ENCODE data around the gene MGAT4A.

MGAT4A gene

GRCh38 chr2:98738304-98738703, 7.4 kb upstream of the MGAT4A start:
- H3K36me3 ChIP-seq (ENCODE audit: low read depth) = no peaks in the 10 kb centered on the region
- ATAC-seq (ENCODE audit: low read depth) = no peak

DNA sequence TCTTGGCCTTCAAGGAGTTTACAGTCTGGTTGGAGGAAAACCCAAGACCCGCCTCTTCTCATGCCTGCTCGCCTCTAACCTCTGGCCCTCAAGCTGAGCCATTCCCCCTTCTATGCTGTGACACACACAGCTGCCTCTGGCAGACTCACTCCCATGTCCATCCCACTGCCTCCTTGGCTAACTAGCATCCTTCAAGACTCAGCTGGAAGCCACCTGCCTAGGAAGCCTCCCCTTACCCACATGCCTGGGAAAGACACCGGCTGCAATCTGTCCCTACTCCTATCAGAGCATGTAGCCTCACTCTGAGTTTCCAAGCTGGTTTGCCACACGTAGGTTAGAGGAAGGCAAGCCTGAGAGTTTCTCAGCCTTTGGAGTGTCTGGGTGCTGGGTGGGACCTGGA, 6.9 kb upstream of the MGAT4A start:
- H3K27me3 ChIP-seq (ENCODE audit: insufficient read depth, poor library complexity, severe bottlenecking) = no peaks in the 10 kb centered on the region

More at GRCh38 chr2:98738304-98738703, 7.4 kb upstream of the MGAT4A start:
- Histone ChIP-seq H3K4me3 (ENCODE audit: severe bottlenecking) (no peak overlapping the region), H3K9me3 (ENCODE audit: severe bottlenecking) (no peaks in the 10 kb centered on the region), H3K27ac (ENCODE audit: poor library complexity, severe bottlenecking) (no peak overlapping the region), H3K27me3 (ENCODE audit: insufficient read depth, poor library complexity, severe bottlenecking) (no peaks in the 10 kb centered on the region), H3K4me1 (ENCODE audit: insufficient read depth, poor library complexity, severe bottlenecking) (peaks cover 8% of the 10 kb centered on the region)
- TF ChIP-seq, protein P1, sequence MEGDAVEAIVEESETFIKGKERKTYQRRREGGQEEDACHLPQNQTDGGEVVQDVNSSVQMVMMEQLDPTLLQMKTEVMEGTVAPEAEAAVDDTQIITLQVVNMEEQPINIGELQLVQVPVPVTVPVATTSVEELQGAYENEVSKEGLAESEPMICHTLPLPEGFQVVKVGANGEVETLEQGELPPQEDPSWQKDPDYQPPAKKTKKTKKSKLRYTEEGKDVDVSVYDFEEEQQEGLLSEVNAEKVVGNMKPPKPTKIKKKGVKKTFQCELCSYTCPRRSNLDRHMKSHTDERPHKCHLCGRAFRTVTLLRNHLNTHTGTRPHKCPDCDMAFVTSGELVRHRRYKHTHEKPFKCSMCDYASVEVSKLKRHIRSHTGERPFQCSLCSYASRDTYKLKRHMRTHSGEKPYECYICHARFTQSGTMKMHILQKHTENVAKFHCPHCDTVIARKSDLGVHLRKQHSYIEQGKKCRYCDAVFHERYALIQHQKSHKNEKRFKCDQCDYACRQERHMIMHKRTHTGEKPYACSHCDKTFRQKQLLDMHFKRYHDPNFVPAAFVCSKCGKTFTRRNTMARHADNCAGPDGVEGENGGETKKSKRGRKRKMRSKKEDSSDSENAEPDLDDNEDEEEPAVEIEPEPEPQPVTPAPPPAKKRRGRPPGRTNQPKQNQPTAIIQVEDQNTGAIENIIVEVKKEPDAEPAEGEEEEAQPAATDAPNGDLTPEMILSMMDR (IDR thresholded peaks at IDR 0.05; ENCODE audit: poor library complexity, severe bottlenecking) = no peak
- no peak for DNase-seq (ENCODE audit: low spot score)

GRCh38 chr2:98736464-98736889, 5.5 kb upstream of the MGAT4A start:
- Histone ChIP-seq H3K36me3 (ENCODE audit: low read depth) (no peaks in the 10 kb centered on the region), H3K4me1 (ENCODE audit: insufficient read depth, poor library complexity, severe bottlenecking) (peaks cover 8% of the 10 kb centered on the region), H3K4me3 (ENCODE audit: severe bottlenecking) (no peak overlapping the region), H3K9me3 (ENCODE audit: severe bottlenecking) (no peaks in the 10 kb centered on the region), H3K27me3 (ENCODE audit: insufficient read depth, poor library complexity, severe bottlenecking) (no peaks in the 10 kb centered on the region), H3K27ac (ENCODE audit: poor library complexity, severe bottlenecking) (no peak overlapping the region)
- TF ChIP-seq, protein P1 (IDR thresholded peaks at IDR 0.05; ENCODE audit: poor library complexity, severe bottlenecking) = no peak
- DNase-seq (ENCODE audit: low spot score) (no peak), ATAC-seq (ENCODE audit: low read depth) (peak; percentile 73)

More for the DNA sequence above, 6.9 kb upstream of the MGAT4A start:
- Histone ChIP-seq H3K36me3 (ENCODE audit: low read depth) (no peaks in the 10 kb centered on the region), H3K4me3 (ENCODE audit: severe bottlenecking) (no peak overlapping the region), H3K27ac (ENCODE audit: poor library complexity, severe bottlenecking) (no peak overlapping the region), H3K4me1 (ENCODE audit: insufficient read depth, poor library complexity, severe bottlenecking) (peaks cover 8% of the 10 kb centered on the region), H3K9me3 (ENCODE audit: severe bottlenecking) (no peaks in the 10 kb centered on the region)
- DNase-seq (ENCODE audit: low spot score) (no peak), ATAC-seq (ENCODE audit: low read depth) (no peak)
- TF ChIP-seq, protein P1 (IDR thresholded peaks at IDR 0.05; ENCODE audit: poor library complexity, severe bottlenecking) = no peak

DNA sequence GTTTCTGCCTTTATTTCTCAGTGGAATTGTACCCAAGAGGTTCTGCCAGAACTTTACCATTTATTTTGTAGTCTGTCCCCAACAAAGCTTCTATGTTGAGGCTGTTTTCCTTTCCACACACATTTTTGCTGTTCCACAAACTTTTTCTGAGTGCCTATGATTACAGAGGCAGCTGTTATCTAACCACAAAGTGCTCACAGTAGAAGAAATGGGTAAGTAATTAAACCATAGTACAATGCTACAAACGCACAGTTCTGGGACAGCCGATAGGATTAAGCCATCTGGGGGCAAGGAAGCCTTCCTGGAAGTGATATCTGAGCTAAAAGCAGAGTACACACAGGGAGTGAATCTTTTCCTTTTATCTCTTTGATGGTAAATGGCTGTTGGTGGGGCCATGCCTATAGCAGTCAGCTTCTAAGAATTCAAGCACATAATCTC, 3.9 kb upstream of the MGAT4A start:
- DNase-seq (ENCODE audit: low spot score) (no peak), ATAC-seq (ENCODE audit: low read depth) (no peak)
- TF ChIP-seq, protein P1 (IDR thresholded peaks at IDR 0.05; ENCODE audit: poor library complexity, severe bottlenecking) = no peak
- Histone ChIP-seq H3K36me3 (ENCODE audit: low read depth) (no peaks in the 10 kb centered on the region), H3K4me3 (ENCODE audit: severe bottlenecking) (no peak overlapping the region), H3K4me1 (ENCODE audit: insufficient read depth, poor library complexity, severe bottlenecking) (peaks cover 8% of the 10 kb centered on the region), H3K27ac (ENCODE audit: poor library complexity, severe bottlenecking) (no peak overlapping the region), H3K27me3 (ENCODE audit: insufficient read depth, poor library complexity, severe bottlenecking) (no peaks in the 10 kb centered on the region), H3K9me3 (ENCODE audit: severe bottlenecking) (no peaks in the 10 kb centered on the region)

DNA sequence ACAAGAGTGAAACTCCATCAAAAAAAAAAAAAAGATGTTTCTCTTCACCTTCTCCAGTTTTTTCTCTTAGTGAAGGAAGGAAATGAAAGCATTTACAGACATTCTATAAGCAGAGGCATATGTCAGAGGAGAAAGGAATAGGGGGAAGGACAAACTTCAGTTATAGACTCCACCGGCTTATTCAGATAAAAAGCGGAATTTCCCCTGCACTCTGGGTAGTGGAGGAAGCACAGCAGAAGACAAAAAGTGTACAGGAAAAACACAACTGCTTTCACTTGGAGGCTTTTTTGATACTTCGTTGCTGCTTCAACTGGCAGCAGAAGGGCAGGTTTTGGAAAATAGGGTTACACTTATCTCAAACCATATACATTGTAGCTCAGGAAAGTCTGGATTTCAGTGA, 3.2 kb upstream of the MGAT4A start:
- TF ChIP-seq, protein P1 (IDR thresholded peaks at IDR 0.05; ENCODE audit: poor library complexity, severe bottlenecking) = no peak
- ATAC-seq (ENCODE audit: low read depth) = no peak
- Histone ChIP-seq H3K4me3 (ENCODE audit: severe bottlenecking) (no peak overlapping the region), H3K27me3 (ENCODE audit: insufficient read depth, poor library complexity, severe bottlenecking) (no peaks in the 10 kb centered on the region), H3K4me1 (ENCODE audit: insufficient read depth, poor library complexity, severe bottlenecking) (peaks cover 8% of the 10 kb centered on the region), H3K27ac (ENCODE audit: poor library complexity, severe bottlenecking) (no peak overlapping the region), H3K36me3 (ENCODE audit: low read depth) (no peaks in the 10 kb centered on the region), H3K9me3 (ENCODE audit: severe bottlenecking) (no peaks in the 10 kb centered on the region)
- DNase-seq (ENCODE audit: low spot score) = no peak

Measured in RWPE2 (cell line).